ENCODE data around the gene EXOSC10. TPM values are rescaled to one million over a fixed set of nuclear protein-coding genes. Genes with fewer than 3 reads are reported as not detected.

EXOSC10 gene
- 73.0 TPM for polyA plus RNA-seq (2012; ENCODE audit: insufficient read length, low read depth)

- TF ChIP-seq TAF1 (IDR thresholded peaks at IDR 0.05; ENCODE audit: borderline replicate concordance, insufficient read depth, low read length) (peak; percentile 95; the same call in 1 of the 2 replicates), POLR2AphosphoS5 (IDR thresholded peaks at IDR 0.05; ENCODE audit: low read depth, low read length) (peak; percentile 67), REST (IDR thresholded peaks at IDR 0.05; ENCODE audit: insufficient read depth in 1 of 2, low read depth in 2 of 2, low read length in 2 of 2) (0 out of 4 replicates have a peak, but pooled peaks of 1 of the 2 experiments have one; percentile 10), FOXP2 (optimal IDR thresholded peaks at IDR 0.05; ENCODE audit: borderline replicate concordance, extremely low read depth, extremely low read length, insufficient read depth) (no peak)
These were observed at the start of gene EXOSC10 for GRCh38 chr1:11099310-11100148. EXOSC10 (minus strand) TSS chr1:11099869; CDS start chr1:11099831, 38 bp downstream.

- TF ChIP-seq FOXP2 (optimal IDR thresholded peaks at IDR 0.05; ENCODE audit: borderline replicate concordance, extremely low read depth, extremely low read length, insufficient read depth), result no peak
- no peak for TF ChIP-seq REST (IDR thresholded peaks at IDR 0.05; ENCODE audit: insufficient read depth in 1 of 2, low read depth in 2 of 2, low read length in 2 of 2)
- TF ChIP-seq TAF1 (IDR thresholded peaks at IDR 0.05; ENCODE audit: borderline replicate concordance, insufficient read depth, low read length), result no peak
- TF ChIP-seq POLR2AphosphoS5 (IDR thresholded peaks at IDR 0.05; ENCODE audit: low read depth, low read length), result no peak
- no peak for TF ChIP-seq SIN3A (IDR thresholded peaks at IDR 0.05; ENCODE audit: borderline replicate concordance, insufficient read depth, low read length)
These were observed 47.6 kb upstream of the EXOSC10 start for GRCh38 chr1:11147197-11147770.

GRCh38 chr1:11145741-11146140 is 46.1 kb upstream of the EXOSC10 start:
- TF ChIP-seq REST (IDR thresholded peaks at IDR 0.05; ENCODE audit: insufficient read depth in 1 of 2, low read depth in 2 of 2, low read length in 2 of 2), result no peak
- no peak for TF ChIP-seq TAF1 (IDR thresholded peaks at IDR 0.05; ENCODE audit: borderline replicate concordance, insufficient read depth, low read length)
- no peak for TF ChIP-seq FOXP2 (optimal IDR thresholded peaks at IDR 0.05; ENCODE audit: borderline replicate concordance, extremely low read depth, extremely low read length, insufficient read depth)
- TF ChIP-seq POLR2AphosphoS5 (IDR thresholded peaks at IDR 0.05; ENCODE audit: low read depth, low read length), result no peak
- TF ChIP-seq SIN3A (IDR thresholded peaks at IDR 0.05; ENCODE audit: borderline replicate concordance, insufficient read depth, low read length), result no peak

- TF ChIP-seq POLR2AphosphoS5 (IDR thresholded peaks at IDR 0.05; ENCODE audit: low read depth, low read length), result no peak
These were observed 45.0 kb upstream of the EXOSC10 start for GRCh38 chr1:11144570-11145256.

- TF ChIP-seq TAF1 (IDR thresholded peaks at IDR 0.05; ENCODE audit: borderline replicate concordance, insufficient read depth, low read length) (no peak), FOXP2 (optimal IDR thresholded peaks at IDR 0.05; ENCODE audit: borderline replicate concordance, extremely low read depth, extremely low read length, insufficient read depth) (no peak), POLR2AphosphoS5 (IDR thresholded peaks at IDR 0.05; ENCODE audit: low read depth, low read length) (no peak), REST (IDR thresholded peaks at IDR 0.05; ENCODE audit: insufficient read depth in 1 of 2, low read depth in 2 of 2, low read length in 2 of 2) (no peak), SIN3A (IDR thresholded peaks at IDR 0.05; ENCODE audit: borderline replicate concordance, insufficient read depth, low read length) (no peak)
These were observed 44.2 kb upstream of the EXOSC10 start for GRCh38 chr1:11143907-11144306.

Data from PFSK-1 (cell line).